H1 (cell line): Measurements from ENCODE around the gene ATP8B2.

Experiments
- ASH2L ChIP-seq: fragments of 200-600, 300-600 bp; sonication (generic); IDR thresholded peaks from one replicate; pipeline ENCODE4 v1.7.1; 2017; ENCODE audit warnings: low read length
- CTCF ChIP-seq, 3 experiments: IDR thresholded peaks; 1 replicate in 2 of 3; 2 replicates in 1 of 3; pipeline versions ENCODE4 v1.5.1 to v1.6.1; 2011; ENCODE audit warnings: low read length in 3 of 3, mild to moderate bottlenecking in 3 of 3, inconsistent platforms in 2 of 3, low read depth in 1 of 3, moderate library complexity in 1 of 3; ENCODE audit not compliant: insufficient read depth in 1 of 3; ENCODE audit errors: control extremely low read depth in 1 of 3
- EZH2 ChIP-seq: fragments of 200-600 bp; sonication (generic); IDR thresholded peaks from 2 replicates; pipeline ENCODE4 v1.7.1; 2012; ENCODE audit warnings: low read depth, mild to moderate bottlenecking, moderate library complexity, low read length, inconsistent platforms; ENCODE audit not compliant: severe bottlenecking

GRCh38 chr1:154330669-154331068 lies 5.3 kb downstream of the ATP8B2 start:
- TF ChIP-seq ASH2L (no peak), CTCF (IDR thresholded peaks at IDR 0.05; ENCODE audit: control extremely low read depth in 1 of 3, insufficient read depth in 1 of 3, low read depth in 1 of 3, low read length in 3 of 3) (no peak), EZH2 (no peak)
